Measurements from ENCODE around the gene HS3ST1. TPM values are rescaled to one million over a fixed set of nuclear protein-coding genes. Genes with fewer than 3 reads are reported as not detected.

HS3ST1 gene
- total and polyA plus RNA-seq, 2 donors from 2014 or later = 1.1 to 39.0 TPM

- DNase-seq (no peak), FAIRE-seq (no peak)
- intact Hi-C loops (cut with DNase I) = no loop called here
These were observed 52.5 kb downstream of the HS3ST1 start for GRCh38 chr4:11376146-11376545.

GRCh38 chr4:11368701-11369115 lies 60.0 kb downstream of the HS3ST1 start:
- intact Hi-C loops (cut with DNase I) = no loop called here
- no peak overlapping the region for H3K4me3 ChIP-seq (ENCODE audit: low read length in 3 of 3)
- no peaks in the 10 kb centered on the region for H3K9me3 ChIP-seq (ENCODE audit: control insufficient read depth in 2 of 3, insufficient read depth in 1 of 3, low read length in 3 of 3)
- FAIRE-seq = no peak
- no peak for TF ChIP-seq CTCF (IDR thresholded peaks at IDR 0.05; ENCODE audit: borderline replicate concordance, extremely low read depth, insufficient read depth)
- peaks cover 2% of the 10 kb centered on the region for H3K27me3 ChIP-seq (ENCODE audit: control insufficient read depth, insufficient read depth, low read length)
- H3K4me1 ChIP-seq (ENCODE audit: control insufficient read depth in 2 of 3, insufficient read depth in 2 of 3, low read depth in 1 of 3, low read length in 3 of 3) = no peaks in the 10 kb centered on the region
- no peak overlapping the region for H3K27ac ChIP-seq (ENCODE audit: low read depth in 2 of 2, low read length in 2 of 2)
- DNase-seq = peak in 3 of 5 donors; percentile 6 to 72 (median 34)
- H3K9ac ChIP-seq (ENCODE audit: low read length in 3 of 3) = no peak overlapping the region
- H3K36me3 ChIP-seq (ENCODE audit: control insufficient read depth in 2 of 3, insufficient read depth in 3 of 3, low read length in 3 of 3) = no peaks in the 10 kb centered on the region

More at GRCh38 chr4:11376146-11376545, 52.5 kb downstream of the HS3ST1 start:
- Histone ChIP-seq H3K4me3 (ENCODE audit: low read length in 3 of 3) (no peak overlapping the region), H3K36me3 (ENCODE audit: control insufficient read depth in 2 of 3, insufficient read depth in 3 of 3, low read length in 3 of 3) (no peaks in the 10 kb centered on the region), H3K9me3 (ENCODE audit: control insufficient read depth in 2 of 3, insufficient read depth in 1 of 3, low read length in 3 of 3) (no peaks in the 10 kb centered on the region), H3K27ac (ENCODE audit: low read depth in 2 of 2, low read length in 2 of 2) (no peak overlapping the region), H3K4me1 (ENCODE audit: control insufficient read depth in 2 of 3, insufficient read depth in 2 of 3, low read depth in 1 of 3, low read length in 3 of 3) (no peaks in the 10 kb centered on the region), H3K27me3 (ENCODE audit: control insufficient read depth, insufficient read depth, low read length) (no peaks in the 10 kb centered on the region), H3K9ac (ENCODE audit: low read length in 3 of 3) (no peak overlapping the region)
- no peak for TF ChIP-seq CTCF (IDR thresholded peaks at IDR 0.05; ENCODE audit: borderline replicate concordance, extremely low read depth, insufficient read depth)

- Histone ChIP-seq H3K27me3 (ENCODE audit: control insufficient read depth, insufficient read depth, low read length) (peaks cover 2% of the 10 kb centered on the region), H3K27ac (ENCODE audit: low read depth in 2 of 2, low read length in 2 of 2) (no peak overlapping the region), H3K4me1 (ENCODE audit: control insufficient read depth in 2 of 3, insufficient read depth in 2 of 3, low read depth in 1 of 3, low read length in 3 of 3) (no peaks in the 10 kb centered on the region), H3K9ac (ENCODE audit: low read length in 3 of 3) (no peak overlapping the region), H3K9me3 (ENCODE audit: control insufficient read depth in 2 of 3, insufficient read depth in 1 of 3, low read length in 3 of 3) (no peaks in the 10 kb centered on the region), H3K36me3 (ENCODE audit: control insufficient read depth in 2 of 3, insufficient read depth in 3 of 3, low read length in 3 of 3) (no peaks in the 10 kb centered on the region), H3K4me3 (ENCODE audit: low read length in 3 of 3) (no peak overlapping the region)
- DNase-seq (peak in 1 of 5 donors; percentile 42), FAIRE-seq (no peak)
- intact Hi-C loops (cut with DNase I) = no loop called here
- no peak for TF ChIP-seq CTCF (IDR thresholded peaks at IDR 0.05; ENCODE audit: borderline replicate concordance, extremely low read depth, insufficient read depth)
These were observed 61.3 kb downstream of the HS3ST1 start for GRCh38 chr4:11367371-11367770.

- Histone ChIP-seq H3K9me3 (ENCODE audit: control insufficient read depth in 2 of 3, insufficient read depth in 1 of 3, low read length in 3 of 3) (no peaks in the 10 kb centered on the region), H3K4me3 (ENCODE audit: low read length in 3 of 3) (no peak overlapping the region), H3K27me3 (ENCODE audit: control insufficient read depth, insufficient read depth, low read length) (peaks cover 2% of the 10 kb centered on the region), H3K9ac (ENCODE audit: low read length in 3 of 3) (no peak overlapping the region), H3K4me1 (ENCODE audit: control insufficient read depth in 2 of 3, insufficient read depth in 2 of 3, low read depth in 1 of 3, low read length in 3 of 3) (no peaks in the 10 kb centered on the region), H3K36me3 (ENCODE audit: control insufficient read depth in 2 of 3, insufficient read depth in 3 of 3, low read length in 3 of 3) (no peaks in the 10 kb centered on the region), H3K27ac (ENCODE audit: low read depth in 2 of 2, low read length in 2 of 2) (no peak overlapping the region)
- no peak for DNase-seq
- FAIRE-seq = no peak
- TF ChIP-seq CTCF (IDR thresholded peaks at IDR 0.05; ENCODE audit: borderline replicate concordance, extremely low read depth, insufficient read depth) = no peak
- intact Hi-C loops (cut with DNase I) = no loop called here
These were observed 61.8 kb downstream of the HS3ST1 start for GRCh38 chr4:11366859-11367258.

Data from kidney (tissue), 14 donors.